Smooth muscle cell (in vitro differentiated cells): ENCODE measurements around the gene TRIML2. TPM values are rescaled to one million over a fixed set of nuclear protein-coding genes. Genes with fewer than 3 reads are reported as not detected.

Source experiments
- DNase-seq: peaks from one replicate; lab custom pipeline; 2025; ENCODE audit not compliant: unreplicated experiment; lab: John Stamatoyannopoulos, UW
- H2AFZ ChIP-seq: fragments of 200-600 bp; sonication (generic); 2 replicates; pipeline ENCODE4 v1.6.0; 2016; ENCODE audit warnings: antibody characterized with exemption, low read depth, mild to moderate bottlenecking
- H3F3A ChIP-seq: fragments of 200-600 bp; sonication (generic); 2 replicates; pipeline ENCODE4 v1.6.0; 2017; ENCODE audit warnings: antibody characterized with exemption, low read depth
- H3K27ac ChIP-seq: fragments of 200-600 bp; sonication (generic); 2 replicates; pipeline ENCODE4 v1.5.1; 2016; ENCODE audit warnings: low read depth, mild to moderate bottlenecking
- H3K27me3 ChIP-seq: fragments of 200-600 bp; sonication (generic); 2 replicates; pipeline ENCODE4 v1.6.1; 2016; ENCODE audit warnings: low read depth, mild to moderate bottlenecking
- H3K36me3 ChIP-seq: fragments of 200-600 bp; sonication (generic); 2 replicates; pipeline ENCODE4 v1.5.1; 2016; ENCODE audit warnings: low read depth
- H3K4me1 ChIP-seq: fragments of 200-600 bp; sonication (generic); 2 replicates; pipeline ENCODE4 v1.5.1; 2016; ENCODE audit warnings: low read depth
- H3K4me2 ChIP-seq: fragments of 200-600 bp; sonication (generic); 2 replicates; pipeline ENCODE4 v1.6.0; 2016; ENCODE audit warnings: mild to moderate bottlenecking
- H3K4me3 ChIP-seq: fragments of 200-600 bp; sonication (generic); 2 replicates; pipeline ENCODE4 v1.5.1; 2016; ENCODE audit warnings: mild to moderate bottlenecking
- H3K79me2 ChIP-seq: fragments of 200-600 bp; sonication (generic); 2 replicates; pipeline ENCODE4 v1.6.0; 2016; ENCODE audit warnings: low read depth, mild to moderate bottlenecking
- H3K9ac ChIP-seq: fragments of 200-600 bp; sonication (generic); 2 replicates; pipeline ENCODE4 v1.6.0; 2016; ENCODE audit warnings: low read depth
- H3K9me3 ChIP-seq: fragments of 200-600 bp; sonication (generic); replicated peaks from 2 replicates; pipeline ENCODE4 v1.5.1; 2016; ENCODE audit warnings: low read depth
- H4K20me1 ChIP-seq: fragments of 200-600 bp; sonication (generic); 2 replicates; pipeline ENCODE4 v1.6.0; 2016; ENCODE audit warnings: low read depth
- CTCF ChIP-seq: fragments of 200-600 bp; sonication (generic); IDR thresholded peaks from 2 replicates; pipeline ENCODE4 v1.5.1; 2017; ENCODE audit warnings: borderline replicate concordance, mild to moderate bottlenecking, antibody characterized with exemption; ENCODE audit not compliant: insufficient read depth, poor library complexity, severe bottlenecking
- WGBS: methylation state at CpG from one replicate; pipeline ENCODE4 v1.1.7; 2016; ENCODE audit warnings: low lambda C conversion rate; 5-methylcytosine and 5-hydroxymethylcytosine counted together
- polyA plus RNA-seq: library from polyadenylated mRNA; unstranded; fragments of >200 nt; fragmentation: Nextera tagmentation; extraction: Ambion mirVana; gene quantifications from 2 replicates; pipeline ENCODE4 v1.2.1, GENCODE V29; 2016
- total RNA-seq: library from RNA; depleted of rRNA; stranded (reverse); fragments of >200 nt; gene quantifications from 2 replicates; pipeline ENCODE4 v1.2.3, GENCODE V29; 2014

The TRIML2 gene
- total and polyA plus RNA-seq, 2 experiments from 2014 or later: 2.7 to 5.1 TPM

- H3K9ac ChIP-seq: no peak overlapping the region
- H4K20me1 ChIP-seq: no peaks in the 10 kb centered on the region
- H2AFZ ChIP-seq: no peak overlapping the region
- no peak overlapping the region for H3K4me2 ChIP-seq
- H3K27ac ChIP-seq: no peak overlapping the region
- H3K4me1 ChIP-seq: peaks cover 15% of the 10 kb centered on the region
- H3F3A ChIP-seq: peaks cover 3% of the 10 kb centered on the region
- 93% methylated on average over 1 of the region's 1 CpG for WGBS
- DNase-seq: no peak
- H3K36me3 ChIP-seq: no peaks in the 10 kb centered on the region
- H3K27me3 ChIP-seq: no peaks in the 10 kb centered on the region
- no peaks in the 10 kb centered on the region for H3K9me3 ChIP-seq
- H3K4me3 ChIP-seq: no peak overlapping the region
- H3K79me2 ChIP-seq: no peaks in the 10 kb centered on the region
- no peak for TF ChIP-seq CTCF
Measured at GRCh38 chr4:188078116-188078515, 31.3 kb downstream of the TRIML2 start.

- Histone ChIP-seq H4K20me1 (no peaks in the 10 kb centered on the region), H3K4me2 (no peak overlapping the region), H3K79me2 (no peaks in the 10 kb centered on the region), H2AFZ (no peak overlapping the region), H3K4me3 (no peak overlapping the region), H3K4me1 (peaks cover 2% of the 10 kb centered on the region), H3K27me3 (no peaks in the 10 kb centered on the region), H3K9ac (no peak overlapping the region), H3K27ac (no peak overlapping the region), H3F3A (no peaks in the 10 kb centered on the region), H3K36me3 (no peaks in the 10 kb centered on the region), H3K9me3 (no peaks in the 10 kb centered on the region)
- 82% methylated on average over 12 of the region's 12 CpGs for WGBS
- DNase-seq: no peak
- no peak for TF ChIP-seq CTCF
Measured at GRCh38 chr4:188076169-188076568, 33.2 kb downstream of the TRIML2 start.

GRCh38 chr4:188061083-188061482 lies 48.3 kb downstream of the TRIML2 start:
- H3K36me3 ChIP-seq: no peaks in the 10 kb centered on the region
- 94% methylated on average over 14 of the region's 14 CpGs for WGBS

More at GRCh38 chr4:188061083-188061482, 48.3 kb downstream of the TRIML2 start:
- H2AFZ ChIP-seq: no peak overlapping the region
- no peaks in the 10 kb centered on the region for H3K4me1 ChIP-seq
- H3F3A ChIP-seq: no peaks in the 10 kb centered on the region
- no peaks in the 10 kb centered on the region for H4K20me1 ChIP-seq
- TF ChIP-seq CTCF: no peak
- no peaks in the 10 kb centered on the region for H3K9me3 ChIP-seq
- no peak overlapping the region for H3K4me2 ChIP-seq
- no peak overlapping the region for H3K4me3 ChIP-seq
- H3K27ac ChIP-seq: no peak overlapping the region
- no peaks in the 10 kb centered on the region for H3K27me3 ChIP-seq
- no peaks in the 10 kb centered on the region for H3K79me2 ChIP-seq
- no peak overlapping the region for H3K9ac ChIP-seq
- no peak for DNase-seq
